AG04449 (cell line): Measurements from ENCODE around the gene GPAM.
A peak's percentile ranks its signal among the peaks of the same experiment; 100 is the strongest.

Source experiments
- CTCF ChIA-PET: fragments of 350-600 bp; formaldehyde crosslinking; extraction: SDS; loops from one replicate; lab custom pipeline; 2021; ENCODE audit warnings: antibody characterized with exemption; lab: Yijun Ruan, JAX
- POLR2A ChIA-PET: fragments of 400-600, 350-600 bp; formaldehyde crosslinking; extraction: SDS; loops from one replicate; lab custom pipeline; 2020; ENCODE audit warnings: antibody characterized with exemption, inconsistent platforms; lab: Yijun Ruan, JAX
- DNase-seq: peaks from one replicate; pipeline ENCODE4 v3.0.0-alpha.2; 2010; ENCODE audit warnings: low read depth, low spot score
- H3K4me3 ChIP-seq: 2 replicates; pipeline ENCODE4 v1.5.1; 2011; ENCODE audit warnings: low read depth, mild to moderate bottlenecking, control low read depth, low read length
- CTCF ChIP-seq: IDR thresholded peaks from one replicate; pipeline ENCODE4 v1.5.1; 2011; ENCODE audit warnings: mild to moderate bottlenecking, moderate library complexity, low read length, control low read depth, inconsistent platforms; ENCODE audit not compliant: insufficient read depth; ENCODE audit errors: missing control alignments

The GPAM gene

GRCh38 chr10:112146799-112147198, 36.8 kb downstream of the GPAM start:
- ChIA-PET POLR2A (no interaction called here), CTCF (interaction anchor here (1.3 to 10.8 kb wide), 2 partner anchors 9 to 161 kb away, joined by 4 to 154 read pairs; no protein-coding TSS in a partner anchor)
- no peak for TF ChIP-seq CTCF

GRCh38 chr10:112145263-112145662, 38.3 kb downstream of the GPAM start:
- TF ChIP-seq CTCF = no peak
- no peak for DNase-seq
- H3K4me3 ChIP-seq = no peak overlapping the region
- POLR2A ChIA-PET = no interaction called here
- CTCF ChIA-PET = interaction anchor here (1.0 to 10.8 kb wide), 3 partner anchors 7 to 166 kb away, joined by 3 to 154 read pairs (median 4); no protein-coding TSS in a partner anchor

More at GRCh38 chr10:112146799-112147198, 36.8 kb downstream of the GPAM start:
- no peak overlapping the region for H3K4me3 ChIP-seq
- no peak for DNase-seq

GRCh38 chr10:112143420-112143819, 40.1 kb downstream of the GPAM start:
- no peak for DNase-seq
- CTCF ChIA-PET = interaction anchor here (1.1 to 9.6 kb wide), 6 partner anchors 9 to 1068 kb away, joined by 3 to 266 read pairs (median 4); no protein-coding TSS in a partner anchor
- POLR2A ChIA-PET = no interaction called here
- H3K4me3 ChIP-seq = no peak overlapping the region
- TF ChIP-seq CTCF = no peak

GRCh38 chr10:112141292-112141691, 42.3 kb downstream of the GPAM start:
- ChIA-PET POLR2A (no interaction called here), CTCF (interaction anchor here (0.9 to 9.6 kb wide), 12 partner anchors 8 to 295 kb away, joined by 3 to 271 read pairs (median 4); no protein-coding TSS in a partner anchor)
- no peak overlapping the region for H3K4me3 ChIP-seq
- DNase-seq = no peak
- no peak for TF ChIP-seq CTCF

GRCh38 chr10:112140110-112140970, 43.2 kb downstream of the GPAM start:
- CTCF ChIA-PET = interaction anchor here (0.9 to 9.6 kb wide), 12 partner anchors 9 to 296 kb away, joined by 3 to 271 read pairs (median 6); partner anchors contain the start of gene GPAM
- POLR2A ChIA-PET = no interaction called here
- TF ChIP-seq CTCF = peak; percentile 87
- no peak for DNase-seq
- no peak overlapping the region for H3K4me3 ChIP-seq

- POLR2A ChIA-PET = no interaction called here
- no peak for TF ChIP-seq CTCF
- H3K4me3 ChIP-seq = no peak overlapping the region
- DNase-seq = no peak
- CTCF ChIA-PET = interaction anchor here (1.0 to 9.6 kb wide), 11 partner anchors 10 to 948 kb away, joined by 3 to 271 read pairs (median 15); partner anchors contain the start of gene GPAM
Observed at GRCh38 chr10:112139176-112139575, 44.4 kb downstream of the GPAM start.
